NCI-H82 treated with DMSO at 0.1 percent for 48 hours (cell line): ENCODE results near the gene OR4D2.

Experiments used
- DNase-seq: peaks from one replicate; lab custom pipeline; 2025; ENCODE audit not compliant: unreplicated experiment; lab: John Stamatoyannopoulos, UW

OR4D2 gene

GRCh38 chr17:58172369-58173071, 5.7 kb downstream of the OR4D2 start:
- peak; percentile 75 for DNase-seq

GRCh38 chr17:58174871-58175270, 8.1 kb downstream of the OR4D2 start:
- DNase-seq, result no peak

GRCh38 chr17:58176200-58176599, 9.4 kb downstream of the OR4D2 start:
- no peak for DNase-seq

- DNase-seq, result no peak
Observed at GRCh38 chr17:58181796-58182195, 15.0 kb downstream of the OR4D2 start.

- DNase-seq, result no peak
Observed at GRCh38 chr17:58183514-58183913, 16.7 kb downstream of the OR4D2 start.

GRCh38 chr17:58184308-58184985, 17.7 kb downstream of the OR4D2 start:
- DNase-seq, result no peak

- no peak for DNase-seq
Observed at GRCh38 chr17:58184986-58185761, 18.4 kb downstream of the OR4D2 start.

GRCh38 chr17:58186591-58186990, 19.8 kb downstream of the OR4D2 start:
- DNase-seq, result no peak

GRCh38 chr17:58187063-58187462, 20.3 kb downstream of the OR4D2 start:
- DNase-seq, result no peak

GRCh38 chr17:58187675-58188074, 20.9 kb downstream of the OR4D2 start:
- no peak for DNase-seq

GRCh38 chr17:58189436-58190146, 22.8 kb downstream of the OR4D2 start:
- no peak for DNase-seq

GRCh38 chr17:58191241-58191896, 24.6 kb downstream of the OR4D2 start:
- no peak for DNase-seq

GRCh38 chr17:58192612-58193011, 25.8 kb downstream of the OR4D2 start, which contains the start of gene EPX:
Gene EPX, plus strand, starts transcription at chr17:58192726. Its CDS starts 121 bp downstream, at chr17:58192847.
- no peak for DNase-seq

GRCh38 chr17:58193641-58194255, 27.0 kb downstream of the OR4D2 start:
- DNase-seq, result no peak

GRCh38 chr17:58195518-58196123, 28.8 kb downstream of the OR4D2 start:
- no peak for DNase-seq

GRCh38 chr17:58196610-58197009, 29.8 kb downstream of the OR4D2 start:
- DNase-seq, result no peak

- DNase-seq, result peak; percentile 43
Observed at GRCh38 chr17:58200024-58200633, 33.3 kb downstream of the OR4D2 start.

- DNase-seq, result no peak
Observed at GRCh38 chr17:58202859-58203258, 36.1 kb downstream of the OR4D2 start.

GRCh38 chr17:58204796-58205195, 38.0 kb downstream of the OR4D2 start:
- no peak for DNase-seq
